Ascending aorta (tissue), 2 donors: Measurements from ENCODE around the gene FBXL2. TPM values are rescaled to one million over a fixed set of nuclear protein-coding genes. Genes with fewer than 3 reads are reported as not detected.

Source experiments
- DNase-seq, 2 donors: peaks; one replicate each; pipeline ENCODE4 v3.0.0-alpha.2; 2019; ENCODE audit warnings: low spot score in 2 of 2
- H3K27ac ChIP-seq, 2 donors: fragments of 200-600 bp; sonication (generic); one replicate each; pipeline ENCODE4 v1.5.1; 2016 to 2017; ENCODE audit warnings: mild to moderate bottlenecking in 1 of 2
- H3K27me3 ChIP-seq: fragments of 200-600 bp; sonication (generic); one replicate; pipeline ENCODE4 v1.5.1; 2017
- H3K36me3 ChIP-seq, 2 donors: fragments of 200-600 bp; sonication (generic); one replicate each; pipeline ENCODE4 v1.5.1; 2016
- H3K4me1 ChIP-seq, 2 donors: fragments of 200-600 bp; sonication (generic); one replicate each; pipeline ENCODE4 v1.5.1; 2016 to 2017; ENCODE audit warnings: mild to moderate bottlenecking in 1 of 2
- H3K4me3 ChIP-seq, 2 donors: fragments of 200-600 bp; sonication (generic); one replicate each; pipeline ENCODE4 v1.5.1; 2016 to 2017; ENCODE audit warnings: mild to moderate bottlenecking in 1 of 2
- H3K9me3 ChIP-seq, 2 donors: fragments of 200-600 bp; sonication (generic); one replicate each; pipeline ENCODE4 v1.5.1; 2016
- CTCF ChIP-seq, 3 experiments: fragments of 200-600 bp in 2 of 3; fragments of 450-650 bp in 1 of 3; sonication (generic) in 2 of 3; IDR thresholded peaks; one replicate each; pipeline ENCODE4 v1.5.1; 2016 to 2019; ENCODE audit warnings: antibody characterized with exemption in 3 of 3, mild to moderate bottlenecking in 1 of 3, moderate library complexity in 1 of 3
- intact Hi-C: fragments of 100-400 bp; cut with DNase I; formaldehyde crosslinking; loops from one replicate; pipeline ENCODE4 v1.15.1; 2023
- total RNA-seq: library from RNA; depleted of rRNA; stranded (reverse); fragments of >200 nt; gene quantifications from one replicate; pipeline ENCODE4 v1.1.0, GENCODE V29; 2016

The FBXL2 gene
- total RNA-seq, 1 donor from 2014 or later, result 33.4 TPM

- Histone ChIP-seq H3K27ac (no peak overlapping the region), H3K27me3 (no peaks in the 10 kb centered on the region), H3K9me3 (no peaks in the 10 kb centered on the region), H3K4me1 (no peaks in the 10 kb centered on the region), H3K36me3 (no peaks in the 10 kb centered on the region), H3K4me3 (no peak overlapping the region)
- no peak for TF ChIP-seq CTCF (IDR thresholded peaks at IDR 0.05)
- DNase-seq, result no peak
- intact Hi-C loops, result no loop called here
Observed at GRCh38 chr3:33256249-33256648, 21.0 kb upstream of the FBXL2 start.

GRCh38 chr3:33260104-33260503 lies 17.1 kb upstream of the FBXL2 start:
- no peaks in the 10 kb centered on the region for H3K36me3 ChIP-seq
- no peaks in the 10 kb centered on the region for H3K4me1 ChIP-seq
- intact Hi-C loops, result no loop called here
- no peak for TF ChIP-seq CTCF (IDR thresholded peaks at IDR 0.05)
- no peak for DNase-seq
- no peak overlapping the region for H3K27ac ChIP-seq
- no peak overlapping the region for H3K4me3 ChIP-seq
- H3K9me3 ChIP-seq, result no peaks in the 10 kb centered on the region
- no peaks in the 10 kb centered on the region for H3K27me3 ChIP-seq

GRCh38 chr3:33269385-33269784 lies 7.9 kb upstream of the FBXL2 start:
- no peaks in the 10 kb centered on the region for H3K36me3 ChIP-seq
- DNase-seq, result no peak
- intact Hi-C loops, result no loop called here
- H3K9me3 ChIP-seq, result peaks cover 0 to 4% of the 10 kb centered on the region in 2 donors
- no peaks in the 10 kb centered on the region for H3K4me1 ChIP-seq
- H3K27me3 ChIP-seq, result no peaks in the 10 kb centered on the region
- H3K4me3 ChIP-seq, result no peak overlapping the region
- H3K27ac ChIP-seq, result no peak overlapping the region
- no peak for TF ChIP-seq CTCF (IDR thresholded peaks at IDR 0.05)

GRCh38 chr3:33271324-33271723 lies 5.9 kb upstream of the FBXL2 start:
- H3K27ac ChIP-seq, result no peak overlapping the region
- no peak overlapping the region for H3K4me3 ChIP-seq
- no peaks in the 10 kb centered on the region for H3K4me1 ChIP-seq
- intact Hi-C loops, result loop anchor here (10.0 kb wide), 1 partner anchor 57 kb away; the partner anchor contains the start of gene SUSD5
- H3K36me3 ChIP-seq, result no peaks in the 10 kb centered on the region
- H3K9me3 ChIP-seq, result peaks cover 0 to 4% of the 10 kb centered on the region in 2 donors
- no peak for TF ChIP-seq CTCF (IDR thresholded peaks at IDR 0.05)
- no peaks in the 10 kb centered on the region for H3K27me3 ChIP-seq
- DNase-seq, result no peak

GRCh38 chr3:33273628-33274027 lies 3.6 kb upstream of the FBXL2 start:
- no peaks in the 10 kb centered on the region for H3K4me1 ChIP-seq
- H3K27ac ChIP-seq, result no peak overlapping the region
- peaks cover 0 to 4% of the 10 kb centered on the region in 2 donors for H3K9me3 ChIP-seq
- DNase-seq, result no peak
- no peaks in the 10 kb centered on the region for H3K27me3 ChIP-seq
- TF ChIP-seq CTCF (IDR thresholded peaks at IDR 0.05), result no peak
- no peak overlapping the region for H3K4me3 ChIP-seq
- intact Hi-C loops, result loop anchor here (10.0 kb wide), 1 partner anchor 59 kb away; the partner anchor contains the start of gene SUSD5
- H3K36me3 ChIP-seq, result no peaks in the 10 kb centered on the region

GRCh38 chr3:33278163-33278562 lies 921 bp downstream of the FBXL2 start:
- intact Hi-C loops, result loop anchor here (10.0 kb wide), 1 partner anchor 63 kb away; the partner anchor contains the start of gene SUSD5
- Histone ChIP-seq H3K27me3 (no peaks in the 10 kb centered on the region), H3K27ac (peak overlapping the region; percentile 66 to 82), H3K36me3 (no peaks in the 10 kb centered on the region), H3K4me1 (no peaks in the 10 kb centered on the region), H3K9me3 (no peaks in the 10 kb centered on the region), H3K4me3 (peak overlapping the region; percentile 87 to 99)
- DNase-seq, result no peak
- TF ChIP-seq CTCF (IDR thresholded peaks at IDR 0.05), result no peak
